Measurements from ENCODE around the gene SOWAHB. TPM values are rescaled to one million over a fixed set of nuclear protein-coding genes. Genes with fewer than 3 reads are reported as not detected.

The SOWAHB gene
- total and polyA plus RNA-seq, 2 donors (not counting 1 experiment from before 2014, with no cell fraction given) = 0.07 to 0.17 TPM

GRCh38 chr4:76896614-76897535, 1.1 kb downstream of the SOWAHB start:
- no peaks in the 10 kb centered on the region for H3K79me2 ChIP-seq (ENCODE audit: control insufficient read depth, insufficient read depth, low read length)
- TF ChIP-seq EZH2 (IDR thresholded peaks at IDR 0.05; ENCODE audit: low read length, missing control alignments) (peak; percentile 77), CTCF (conservative IDR thresholded peaks at IDR 0.05 in 1 of 2, IDR thresholded peaks at IDR 0.05 in 1 of 2; ENCODE audit: low read depth in 1 of 2, low read length in 2 of 2) (no peak)
- peak overlapping the region; percentile 72 for H3K4me2 ChIP-seq (ENCODE audit: extremely low read depth, insufficient read depth, low read length)
- H3K27me3 ChIP-seq (ENCODE audit: control insufficient read depth, insufficient read depth, low read length) = peaks cover 23% of the 10 kb centered on the region
- no peak overlapping the region for H3K27ac ChIP-seq (ENCODE audit: insufficient read depth, low read length)
- H3K9me3 ChIP-seq (ENCODE audit: control insufficient read depth, insufficient read depth, low read depth, low read length) = no peaks in the 10 kb centered on the region
- H3K4me3 ChIP-seq (replicated peaks in 1 of 4; ENCODE audit: control extremely low read depth in 1 of 4, insufficient read depth in 1 of 4, low read depth in 3 of 4, low read length in 4 of 4) = peak overlapping the region in 3 of 4 experiments; percentile 25 to 48 (median 31)
- no peaks in the 10 kb centered on the region for H3K36me3 ChIP-seq (ENCODE audit: control insufficient read depth, insufficient read depth, low read length)
- DNase-seq (ENCODE audit: low read depth in 2 of 2) = peak; percentile 6 to 41
- no peak overlapping the region for H3K9ac ChIP-seq (ENCODE audit: insufficient read depth, low read length)
- H3K4me1 ChIP-seq (ENCODE audit: control insufficient read depth, extremely low read depth, insufficient read depth, low read length) = no peaks in the 10 kb centered on the region
- peak overlapping the region; percentile 36 for H2AFZ ChIP-seq (ENCODE audit: low read length)
- H4K20me1 ChIP-seq (ENCODE audit: control insufficient read depth, extremely low read depth, insufficient read depth, low read length) = no peaks in the 10 kb centered on the region

GRCh38 chr4:76896048-76896447, 1.9 kb downstream of the SOWAHB start:
- Histone ChIP-seq H3K4me2 (ENCODE audit: extremely low read depth, insufficient read depth, low read length) (no peak overlapping the region), H4K20me1 (ENCODE audit: control insufficient read depth, extremely low read depth, insufficient read depth, low read length) (no peaks in the 10 kb centered on the region), H3K27ac (ENCODE audit: insufficient read depth, low read length) (no peak overlapping the region), H3K9me3 (ENCODE audit: control insufficient read depth, insufficient read depth, low read depth, low read length) (no peaks in the 10 kb centered on the region), H3K79me2 (ENCODE audit: control insufficient read depth, insufficient read depth, low read length) (no peaks in the 10 kb centered on the region), H3K4me3 (replicated peaks in 1 of 4; ENCODE audit: control extremely low read depth in 1 of 4, insufficient read depth in 1 of 4, low read depth in 3 of 4, low read length in 4 of 4) (no peak overlapping the region), H3K9ac (ENCODE audit: insufficient read depth, low read length) (no peak overlapping the region), H3K4me1 (ENCODE audit: control insufficient read depth, extremely low read depth, insufficient read depth, low read length) (no peaks in the 10 kb centered on the region), H3K36me3 (ENCODE audit: control insufficient read depth, insufficient read depth, low read length) (no peaks in the 10 kb centered on the region), H3K27me3 (ENCODE audit: control insufficient read depth, insufficient read depth, low read length) (peaks cover 24% of the 10 kb centered on the region), H2AFZ (ENCODE audit: low read length) (no peak overlapping the region)
- TF ChIP-seq EZH2 (IDR thresholded peaks at IDR 0.05; ENCODE audit: low read length, missing control alignments) (no peak), CTCF (conservative IDR thresholded peaks at IDR 0.05 in 1 of 2, IDR thresholded peaks at IDR 0.05 in 1 of 2; ENCODE audit: low read depth in 1 of 2, low read length in 2 of 2) (no peak)
- DNase-seq (ENCODE audit: low read depth in 2 of 2) = no peak

- Histone ChIP-seq H3K9ac (ENCODE audit: insufficient read depth, low read length) (no peak overlapping the region), H3K27ac (ENCODE audit: insufficient read depth, low read length) (no peak overlapping the region), H3K4me3 (replicated peaks in 1 of 4; ENCODE audit: control extremely low read depth in 1 of 4, insufficient read depth in 1 of 4, low read depth in 3 of 4, low read length in 4 of 4) (no peak overlapping the region), H3K4me2 (ENCODE audit: extremely low read depth, insufficient read depth, low read length) (no peak overlapping the region), H3K4me1 (ENCODE audit: control insufficient read depth, extremely low read depth, insufficient read depth, low read length) (no peaks in the 10 kb centered on the region), H3K9me3 (ENCODE audit: control insufficient read depth, insufficient read depth, low read depth, low read length) (no peaks in the 10 kb centered on the region), H2AFZ (ENCODE audit: low read length) (no peak overlapping the region), H4K20me1 (ENCODE audit: control insufficient read depth, extremely low read depth, insufficient read depth, low read length) (no peaks in the 10 kb centered on the region), H3K36me3 (ENCODE audit: control insufficient read depth, insufficient read depth, low read length) (no peaks in the 10 kb centered on the region), H3K79me2 (ENCODE audit: control insufficient read depth, insufficient read depth, low read length) (no peaks in the 10 kb centered on the region), H3K27me3 (ENCODE audit: control insufficient read depth, insufficient read depth, low read length) (peaks cover 24% of the 10 kb centered on the region)
- no peak for DNase-seq (ENCODE audit: low read depth in 2 of 2)
- TF ChIP-seq CTCF (conservative IDR thresholded peaks at IDR 0.05 in 1 of 2, IDR thresholded peaks at IDR 0.05 in 1 of 2; ENCODE audit: low read depth in 1 of 2, low read length in 2 of 2) = no peak
- no peak for TF ChIP-seq EZH2 (IDR thresholded peaks at IDR 0.05; ENCODE audit: low read length, missing control alignments)
These were observed 2.3 kb downstream of the SOWAHB start for GRCh38 chr4:76895619-76896018.
